KBM-7 (cell line): ENCODE measurements around the gene MAPK10.
"Not testable (repeated sequence)": the region's sequence is repeated elsewhere in the genome, so short reads cannot be mapped to it uniquely, and the experiment has no call there.

Experiments
- DNase-seq: peaks from one replicate; pipeline ENCODE4 v3.0.0-alpha.2; 2015
- in situ Hi-C: fragments of 300-500 bp; cut with MboI; formaldehyde crosslinking; loops from 2 replicates; pipeline ENCODE4 v1.14.3; 2020; ENCODE audit warnings: low sequenced_read_pairs, low pct_unique_long_range_greater_than_20kb, mixed read lengths

Gene MAPK10

DNA sequence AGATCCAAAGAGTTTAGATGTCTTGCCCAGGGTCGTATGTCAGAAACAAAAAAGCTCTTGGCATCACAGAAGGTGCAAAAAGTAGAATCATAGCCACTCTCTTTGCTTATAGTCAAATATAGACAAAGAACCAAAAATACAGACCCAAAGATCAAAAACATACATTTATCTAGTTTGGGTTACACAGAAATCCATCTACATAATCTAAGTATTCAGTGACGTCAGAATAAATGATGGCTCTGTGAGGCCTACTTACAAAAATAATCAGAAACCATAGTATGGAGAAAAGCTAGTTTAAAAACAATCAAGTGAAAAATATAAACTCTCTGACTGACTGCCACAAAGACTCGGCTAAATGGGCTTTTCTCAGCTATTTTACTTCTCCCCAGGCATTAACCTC, 126.8 kb downstream of the MAPK10 start:
- in situ Hi-C loops: no loop called here

DNA sequence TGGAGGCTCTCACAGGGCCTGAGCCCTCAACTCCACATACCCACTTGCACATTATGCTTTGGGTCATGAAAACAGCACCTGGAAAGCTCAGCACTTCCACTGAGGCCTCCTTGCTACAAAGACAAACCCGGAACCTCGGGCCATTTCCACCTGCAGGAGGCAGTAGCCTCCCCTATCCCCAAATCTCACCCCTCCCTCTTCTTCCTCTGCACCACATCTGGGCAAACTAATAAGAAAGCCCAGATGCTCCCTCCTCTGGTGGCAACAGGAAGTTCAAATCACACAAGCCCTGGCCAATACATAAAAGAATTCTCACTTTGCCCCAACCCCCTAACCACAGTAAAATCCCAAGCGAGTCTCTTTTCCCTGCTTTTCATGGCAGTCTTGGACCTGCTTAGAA, 136.4 kb downstream of the MAPK10 start:
- in situ Hi-C loops: no loop called here
- peak; percentile 75 for DNase-seq

More for the DNA sequence above, 126.8 kb downstream of the MAPK10 start:
- DNase-seq: no peak

DNA sequence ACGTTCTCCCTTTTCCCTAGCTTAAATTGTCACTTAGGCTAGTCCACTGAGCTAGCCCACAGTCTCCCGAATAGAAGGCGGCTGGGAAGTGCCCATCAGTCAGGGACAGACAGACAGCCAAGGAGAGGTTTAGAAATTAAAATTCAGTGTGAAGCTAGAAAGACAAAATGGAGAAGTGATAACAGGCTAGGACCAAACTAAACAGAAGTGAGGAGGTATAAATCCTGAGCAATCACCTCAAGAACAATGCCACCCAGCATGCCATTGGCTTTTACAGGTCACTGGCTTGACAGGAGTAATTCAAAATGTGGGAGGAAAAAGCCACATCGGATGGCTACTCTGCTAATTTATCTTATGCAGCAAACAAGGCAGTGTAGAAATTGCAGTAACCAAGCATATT, 138.9 kb downstream of the MAPK10 start:
- in situ Hi-C loops: no loop called here
- no peak for DNase-seq

DNA sequence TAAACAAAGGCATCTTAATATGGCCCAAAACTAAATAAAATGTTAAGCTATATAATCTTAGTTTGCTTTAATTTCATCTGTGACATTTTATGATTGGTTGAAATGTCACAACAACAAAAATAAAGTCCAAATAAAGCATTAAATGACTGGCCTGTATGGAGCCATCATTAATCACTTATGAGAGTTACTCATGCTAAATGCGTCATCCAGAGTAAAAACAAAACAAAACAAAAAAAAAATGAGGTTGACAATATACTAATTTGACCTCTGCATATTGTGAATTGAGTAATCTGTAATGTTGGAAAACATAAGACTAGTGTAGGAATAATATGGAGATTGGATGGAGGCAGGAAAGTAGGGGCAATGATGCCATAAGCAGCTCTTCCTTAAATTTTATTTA, 139.7 kb downstream of the MAPK10 start:
- no peak for DNase-seq

DNA sequence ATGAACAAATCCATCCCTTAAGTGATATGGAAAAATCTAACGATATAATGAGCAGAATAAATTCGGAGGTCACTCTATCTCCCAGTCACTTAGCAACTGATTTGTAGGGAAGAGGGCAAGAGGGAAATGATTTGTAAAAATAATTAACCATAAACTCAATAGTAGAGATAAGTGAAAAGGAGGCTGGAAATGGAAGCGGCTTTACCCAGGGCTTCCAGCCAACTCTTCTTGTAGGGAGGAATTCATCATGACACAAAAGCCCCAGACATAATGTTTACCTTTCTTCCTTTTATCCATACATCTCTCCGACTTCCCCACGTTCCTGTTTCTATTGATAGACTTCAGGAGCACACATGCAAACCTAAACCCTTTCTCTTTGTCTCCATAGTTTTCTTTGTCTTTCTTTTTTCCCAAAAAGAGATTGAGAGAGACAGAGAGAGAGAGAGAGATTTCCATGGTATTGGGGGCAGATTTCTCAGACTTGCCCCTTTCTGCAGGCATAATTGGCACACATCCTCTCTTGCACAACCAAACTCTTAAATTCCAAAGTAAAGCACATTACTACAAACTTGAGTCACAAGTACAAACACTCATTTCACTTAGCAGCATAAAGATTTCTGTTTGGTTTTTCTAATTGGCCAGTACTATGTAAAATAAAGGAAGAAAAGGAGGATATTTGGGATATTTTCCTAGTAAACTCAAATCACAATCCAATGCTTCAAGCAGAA, 140.9 kb downstream of the MAPK10 start:
- in situ Hi-C loops: no loop called here
- DNase-seq: no peak

More for the DNA sequence above, 139.7 kb downstream of the MAPK10 start:
- in situ Hi-C loops: no loop called here

DNA sequence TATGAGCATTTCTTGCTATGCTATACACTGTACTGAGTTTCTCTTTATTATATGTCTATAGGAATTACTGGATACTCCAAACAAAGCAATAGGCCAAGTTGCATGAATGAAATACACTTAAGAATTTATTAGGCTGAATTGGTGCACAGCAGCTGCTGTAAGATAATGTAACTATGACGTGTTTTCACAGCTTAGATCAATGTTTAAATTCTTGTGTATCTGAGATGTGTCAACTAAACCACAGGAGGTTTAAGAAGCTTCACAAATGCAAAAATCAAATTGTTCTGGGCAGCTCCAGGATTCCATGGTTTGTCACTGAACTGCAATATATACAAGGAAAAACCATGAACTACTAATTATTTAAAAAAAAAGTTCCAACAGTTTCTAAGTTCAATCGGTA, 156.7 kb downstream of the MAPK10 start:
- in situ Hi-C loops: no loop called here
- no peak for DNase-seq

DNA sequence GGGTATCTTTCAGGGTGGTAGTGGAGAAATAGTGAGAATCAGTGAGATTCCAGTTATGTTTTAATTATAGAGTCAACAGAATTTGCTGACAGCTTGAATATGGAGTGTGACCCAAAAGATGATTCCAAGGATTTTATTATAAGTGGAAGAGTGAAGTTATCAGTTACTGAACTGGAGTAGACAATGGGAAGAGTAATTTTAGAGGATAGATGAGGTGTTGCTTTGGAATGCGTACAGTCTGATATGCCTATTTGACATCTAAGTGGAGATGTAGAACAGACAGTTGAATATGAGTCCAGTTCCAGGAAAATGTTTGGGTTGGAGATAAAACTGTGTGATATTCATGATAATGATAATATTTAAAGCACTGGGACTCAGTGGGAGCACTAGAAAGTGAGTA, 174.2 kb downstream of the MAPK10 start:
- no peak for DNase-seq
- in situ Hi-C loops: no loop called here

DNA sequence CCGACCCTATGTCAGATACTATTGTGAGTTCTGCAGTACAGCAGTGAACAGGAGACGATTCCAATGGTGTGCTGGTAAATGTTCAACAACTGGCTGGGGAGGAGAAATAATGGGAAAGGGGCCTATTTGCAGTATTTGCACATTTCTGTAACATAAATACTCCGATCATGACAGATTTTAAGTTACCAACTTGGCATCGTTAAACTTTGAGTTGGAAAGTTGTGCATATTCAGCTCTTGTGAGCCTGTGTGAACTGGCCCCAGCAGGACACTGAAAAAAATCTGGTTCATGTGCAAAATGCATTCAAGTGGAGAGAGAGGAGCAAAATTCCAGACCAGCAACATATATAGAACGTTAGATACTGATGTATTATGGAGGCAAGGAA, 175.0 kb downstream of the MAPK10 start:
- DNase-seq: no peak
- in situ Hi-C loops: no loop called here

DNA sequence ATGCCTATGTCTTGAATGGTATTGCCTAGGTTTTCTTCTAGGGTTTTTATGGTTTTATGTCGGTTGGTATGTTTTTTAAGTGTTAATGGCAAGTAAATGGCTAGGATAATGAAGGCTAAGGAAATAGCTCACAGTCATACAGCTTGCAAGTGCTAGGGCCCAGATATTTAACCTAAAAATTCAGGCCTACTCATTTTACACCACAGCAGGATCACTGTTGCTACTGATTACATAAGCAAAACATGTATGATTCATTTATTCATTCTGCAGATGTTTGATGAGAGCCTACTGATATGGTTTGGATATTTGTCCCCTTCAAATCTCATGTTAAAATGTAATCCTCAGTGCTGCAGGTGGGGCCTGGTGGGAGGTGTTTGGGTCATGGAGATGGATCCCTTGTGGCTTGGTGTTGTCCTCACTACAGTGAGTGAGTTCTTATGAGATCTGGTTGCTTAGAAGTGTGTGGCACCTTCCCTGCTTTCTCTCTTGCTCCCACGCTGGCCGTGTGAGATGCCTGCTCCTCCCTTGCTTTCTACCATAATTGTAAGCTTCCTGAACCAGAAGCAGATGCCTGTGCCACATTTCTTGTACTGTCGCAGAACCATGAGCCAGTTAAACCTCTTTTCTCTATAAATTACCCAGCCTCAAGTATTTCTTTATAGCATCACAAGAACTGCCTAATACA, 175.5 kb downstream of the MAPK10 start:
- DNase-seq: no peak
- in situ Hi-C loops: no loop called here

DNA sequence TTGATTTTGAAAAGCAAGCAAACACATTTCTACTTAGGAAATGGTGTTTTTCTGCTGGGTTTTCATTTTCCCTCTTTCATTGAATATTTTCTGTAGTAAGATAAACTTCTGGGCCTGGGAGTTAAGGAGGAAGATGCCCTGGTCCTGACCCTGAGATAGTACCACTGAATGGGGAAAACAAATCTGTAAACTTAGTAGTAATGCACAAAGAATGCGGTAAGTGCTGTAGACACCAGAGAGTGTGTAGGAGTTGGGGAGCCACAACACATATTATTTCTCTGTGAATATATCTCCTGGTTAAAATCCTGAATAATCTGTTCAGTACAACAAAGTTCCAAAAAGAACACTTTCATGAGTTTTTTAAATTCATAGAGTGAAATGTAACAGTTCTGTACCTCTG, 178.3 kb downstream of the MAPK10 start:
- no peak for DNase-seq
- in situ Hi-C loops: no loop called here

DNA sequence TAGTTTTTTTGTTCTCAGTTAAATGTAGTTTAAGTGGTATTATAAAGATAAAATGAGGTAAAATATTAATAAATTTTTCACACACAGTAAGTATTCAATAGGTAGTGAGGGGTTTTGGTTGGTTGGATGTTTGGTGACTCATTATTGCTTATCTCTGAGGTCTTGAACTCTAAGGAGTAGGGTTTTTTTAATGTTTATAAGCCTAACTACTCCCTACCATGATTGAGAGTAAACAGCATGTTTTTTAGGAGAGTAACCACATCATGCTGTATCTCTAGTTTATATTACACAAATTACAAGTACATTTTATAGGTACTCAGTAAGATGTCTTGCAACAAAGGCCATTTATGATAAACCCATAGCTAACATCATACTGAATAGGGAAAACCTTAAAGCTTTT, 181.6 kb downstream of the MAPK10 start:
- DNase-seq: no peak
- in situ Hi-C loops: no loop called here

DNA sequence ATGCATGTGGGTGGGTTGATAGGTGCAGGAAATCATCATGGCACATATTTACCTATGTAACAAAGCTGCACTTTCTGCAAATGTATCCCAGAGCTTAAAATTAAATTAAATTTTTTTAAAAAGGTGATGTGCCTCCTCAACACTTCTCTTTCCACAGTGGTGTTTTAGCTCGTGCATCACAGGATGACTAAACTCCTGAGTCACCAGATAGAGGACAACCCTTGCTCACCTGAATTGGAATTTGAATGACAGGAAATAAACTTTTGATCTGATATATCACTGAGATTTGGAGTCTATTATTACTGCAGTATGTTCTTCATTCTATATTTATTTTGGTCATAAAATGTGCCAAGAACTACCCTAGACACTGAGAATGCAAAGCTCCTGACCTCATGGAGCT, 185.3 kb downstream of the MAPK10 start:
- in situ Hi-C loops: no loop called here
- DNase-seq: no peak

DNA sequence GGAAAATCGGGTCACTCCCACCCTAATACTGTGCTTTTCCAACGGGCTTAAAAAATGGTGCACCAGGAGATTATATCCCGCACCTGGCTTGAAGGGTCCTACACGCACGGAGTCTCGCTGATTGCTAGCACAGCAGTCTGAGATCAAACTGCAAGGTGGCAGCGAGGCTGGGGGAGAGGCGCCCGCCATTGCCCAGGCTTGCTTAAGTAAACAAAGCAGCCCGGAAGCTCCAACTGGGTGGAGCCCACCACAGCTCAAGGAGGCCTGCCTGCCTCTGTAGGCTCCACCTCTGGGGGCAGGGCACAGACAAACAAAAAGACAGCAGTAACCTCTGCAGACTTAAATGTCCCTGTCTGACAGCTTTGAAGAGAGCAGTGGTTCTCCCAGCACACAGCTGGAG, 191.5 kb downstream of the MAPK10 start:
- in situ Hi-C loops, DNase-seq: not testable (repeated sequence)

DNA sequence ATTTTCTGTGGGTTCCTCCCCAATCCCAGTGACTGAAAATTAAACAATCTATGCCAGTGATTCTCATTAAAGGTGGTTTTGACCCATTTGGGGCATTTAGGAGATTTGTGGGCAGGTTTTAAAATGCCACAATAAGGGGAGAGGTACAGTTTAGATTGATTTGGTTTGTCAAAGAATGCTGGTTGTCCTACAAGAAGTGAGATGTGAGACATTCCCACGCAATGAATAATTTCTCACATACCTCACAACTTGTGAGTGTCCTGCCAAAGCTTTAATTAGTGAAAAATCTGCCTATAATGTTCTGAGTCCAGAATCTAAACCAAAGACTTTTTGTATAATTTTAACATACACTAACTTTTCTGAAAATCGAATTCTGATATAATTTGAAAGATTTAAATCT, 199.4 kb downstream of the MAPK10 start:
- no peak for DNase-seq
- in situ Hi-C loops: no loop called here

DNA sequence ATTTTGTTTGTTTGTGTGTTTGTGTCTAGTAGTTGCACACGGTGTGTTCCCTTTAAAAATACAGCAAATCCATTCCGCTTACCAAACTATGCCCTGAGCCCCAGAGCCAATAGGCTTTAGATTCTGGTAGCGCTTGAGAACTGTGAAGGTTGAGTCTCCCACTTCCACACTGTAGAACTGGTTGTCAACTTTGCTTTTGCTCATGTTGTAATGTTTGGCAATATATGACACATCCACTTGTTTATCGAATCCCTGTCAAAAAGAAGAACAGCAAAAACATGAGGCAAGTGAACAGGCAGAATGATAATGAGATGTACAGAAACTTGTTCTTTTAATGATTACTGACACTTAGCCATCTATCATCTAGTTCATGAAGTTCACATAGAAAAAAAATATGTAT, 200.6 kb downstream of the MAPK10 start:
- no peak for DNase-seq
- in situ Hi-C loops: no loop called here

DNA sequence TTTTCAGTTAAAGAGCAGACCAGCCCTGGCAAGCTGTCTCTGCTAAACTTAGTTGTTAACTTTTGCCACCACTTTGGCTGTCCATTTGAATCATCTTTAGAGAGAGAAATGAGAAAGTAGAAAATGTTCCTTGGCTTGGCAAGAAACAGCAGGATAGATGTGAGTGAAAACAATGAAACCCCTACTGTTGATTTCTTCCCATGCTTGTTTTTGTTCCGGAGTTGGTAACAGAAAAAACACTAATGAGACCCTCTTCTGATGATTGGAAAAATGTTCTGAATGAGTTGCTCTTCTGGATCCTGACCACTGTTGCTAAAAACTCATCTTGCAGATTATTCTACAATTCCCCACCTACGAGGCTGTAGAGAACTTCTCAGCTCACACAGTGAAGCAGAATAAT, 203.3 kb downstream of the MAPK10 start:
- in situ Hi-C loops: no loop called here
- no peak for DNase-seq

DNA sequence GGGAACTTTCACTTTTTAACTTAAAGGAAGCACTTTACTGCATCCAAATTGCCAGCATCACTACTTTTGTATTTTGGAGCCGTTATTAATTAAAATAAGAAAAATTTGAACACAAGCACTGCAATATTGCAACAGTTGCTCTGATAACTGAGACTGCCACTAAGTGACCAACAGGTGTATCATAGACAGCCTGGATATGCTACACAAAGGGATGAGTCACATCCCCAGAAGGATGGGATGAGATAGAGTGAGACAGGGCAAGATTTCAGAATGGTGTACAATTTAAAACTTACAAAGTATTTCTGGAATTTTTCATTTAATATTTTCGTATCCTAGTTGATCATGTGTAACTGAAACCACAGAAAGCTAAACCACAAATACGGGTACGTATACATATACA, 204.1 kb downstream of the MAPK10 start:
- in situ Hi-C loops: no loop called here
- no peak for DNase-seq

DNA sequence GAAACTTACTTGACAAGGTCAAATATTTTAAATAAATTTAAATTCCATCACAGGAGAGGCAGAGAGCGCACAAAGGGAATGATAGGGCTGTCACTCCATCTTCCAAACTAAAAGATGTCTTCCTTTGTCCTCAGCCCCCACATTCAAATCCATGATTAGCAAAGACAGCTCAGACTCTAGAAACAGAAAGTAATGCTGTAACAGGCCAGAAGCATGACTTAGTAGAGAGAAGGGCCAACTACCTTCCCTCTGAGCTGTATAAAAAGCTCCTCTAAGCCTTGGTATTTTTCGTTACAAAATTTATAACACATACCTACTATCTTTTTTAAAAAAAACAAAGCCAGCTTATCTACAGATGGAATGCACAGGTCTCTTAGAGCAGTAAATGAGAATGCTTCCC, 207.4 kb downstream of the MAPK10 start:
- in situ Hi-C loops: no loop called here
- no peak for DNase-seq

DNA sequence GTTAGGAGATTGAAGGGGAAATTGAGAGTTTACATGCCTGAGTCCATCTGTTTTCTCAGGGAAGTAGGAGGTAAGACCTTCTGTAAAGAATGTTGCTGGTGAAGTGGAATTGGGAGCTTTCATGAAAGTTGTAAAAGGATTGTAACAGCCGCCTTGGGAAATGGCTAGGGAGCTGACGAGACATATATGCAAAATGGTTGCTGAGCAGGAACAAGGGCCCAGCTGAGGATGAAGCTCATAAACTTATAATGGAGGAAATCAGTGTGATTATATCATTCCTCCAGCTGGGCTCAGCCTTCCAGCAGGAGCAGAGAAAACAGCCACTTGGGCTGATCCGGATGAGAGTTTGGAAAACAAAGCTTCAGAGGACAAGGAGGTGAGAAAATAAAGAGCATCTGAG, 208.7 kb downstream of the MAPK10 start:
- DNase-seq: no peak
- in situ Hi-C loops: no loop called here

DNA sequence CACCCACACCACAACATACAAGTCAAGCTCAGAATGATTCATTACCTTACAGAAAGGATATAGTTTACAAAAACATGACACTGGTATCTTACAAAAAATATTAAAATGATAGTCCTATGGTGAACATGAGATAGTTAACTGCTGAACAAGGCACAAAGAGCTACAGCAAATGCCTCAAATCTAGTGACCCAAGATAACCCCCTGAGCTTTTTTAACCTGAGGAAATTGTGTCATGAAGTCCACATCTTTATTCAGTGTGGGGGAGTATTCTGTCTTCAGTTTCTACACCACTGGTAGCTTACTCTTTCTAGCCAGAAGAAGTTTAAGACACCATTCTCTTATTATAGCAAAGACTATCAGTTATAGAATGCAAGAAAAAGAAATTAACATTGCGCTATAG, 218.7 kb downstream of the MAPK10 start:
- peak; percentile 12 for DNase-seq
- in situ Hi-C loops: no loop called here

DNA sequence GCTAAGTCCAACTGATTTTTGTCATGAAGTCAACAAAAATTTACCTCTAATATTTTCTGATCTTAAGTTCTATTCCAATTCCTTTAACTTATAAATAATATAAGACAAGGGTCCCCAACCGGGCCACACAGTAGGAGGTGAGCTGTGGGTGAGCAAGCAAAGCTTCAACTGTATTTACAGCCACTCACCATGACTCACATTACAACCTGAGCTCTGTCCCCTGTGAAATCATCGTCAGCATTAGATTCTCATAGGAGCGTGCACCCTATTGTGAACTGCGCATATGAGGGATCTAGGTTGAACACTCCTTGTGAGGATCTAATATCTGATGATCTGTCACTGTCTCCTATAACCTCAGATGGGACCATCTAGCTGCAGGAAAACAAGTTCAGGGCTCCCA, 227.4 kb downstream of the MAPK10 start:
- DNase-seq: no peak
- in situ Hi-C loops: no loop called here
